B cell (primary cell): ENCODE data around the gene TRIM29.

Experiments used
- EZH2 ChIP-seq: IDR thresholded peaks from 2 replicates; pipeline ENCODE4 v1.6.1; 2012; ENCODE audit warnings: borderline replicate concordance, low read depth, mild to moderate bottlenecking, moderate library complexity, low read length; ENCODE audit not compliant: insufficient read depth, poor library complexity, severe bottlenecking
- TF ChIP-seq, protein P1 (sequence below): fragments of 200-600 bp; IDR thresholded peaks from one replicate; pipeline ENCODE4 v1.8.0; 2022; ENCODE audit warnings: antibody characterized with exemption, mild to moderate bottlenecking

DNA sequence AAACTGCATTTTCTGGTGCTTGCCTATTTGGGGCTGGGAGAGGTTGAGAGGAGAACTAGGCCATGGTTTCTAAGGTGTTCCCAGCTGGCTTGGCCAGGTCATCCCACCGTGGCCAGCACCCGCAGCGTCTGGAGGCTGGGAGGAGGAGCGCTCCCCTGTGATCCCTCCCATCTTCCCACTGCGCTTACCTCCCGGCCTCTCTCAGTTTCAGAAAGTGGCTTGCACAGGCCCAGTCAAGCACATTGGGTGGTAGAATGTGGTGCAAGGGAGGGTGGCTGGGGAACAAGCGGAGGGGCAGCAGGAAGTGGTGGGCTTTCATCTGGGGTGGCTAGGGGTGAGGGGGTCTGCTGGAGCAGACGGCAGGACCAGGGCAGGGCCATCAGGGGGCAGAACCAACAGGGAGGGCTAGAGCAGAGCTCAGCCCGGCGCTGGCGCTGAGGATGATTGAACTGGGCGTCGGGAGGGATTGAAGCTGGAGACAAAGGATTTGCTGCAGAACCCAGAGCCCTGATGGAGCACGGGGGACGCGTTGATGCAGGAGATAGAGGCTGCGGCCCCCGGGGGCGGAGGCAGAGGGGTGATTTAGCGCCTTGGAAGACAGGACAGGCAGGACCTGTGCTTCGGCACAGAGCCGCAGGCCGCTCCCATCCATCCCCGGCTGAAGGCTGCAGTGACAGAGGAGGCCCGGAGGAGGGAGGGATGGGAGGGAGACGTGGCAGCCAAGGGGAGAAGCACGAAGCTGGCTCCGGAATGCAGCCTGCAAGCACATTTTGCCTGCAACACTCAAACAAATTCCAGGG, 76.0 kb downstream of the TRIM29 start:
- TF ChIP-seq, protein P1, sequence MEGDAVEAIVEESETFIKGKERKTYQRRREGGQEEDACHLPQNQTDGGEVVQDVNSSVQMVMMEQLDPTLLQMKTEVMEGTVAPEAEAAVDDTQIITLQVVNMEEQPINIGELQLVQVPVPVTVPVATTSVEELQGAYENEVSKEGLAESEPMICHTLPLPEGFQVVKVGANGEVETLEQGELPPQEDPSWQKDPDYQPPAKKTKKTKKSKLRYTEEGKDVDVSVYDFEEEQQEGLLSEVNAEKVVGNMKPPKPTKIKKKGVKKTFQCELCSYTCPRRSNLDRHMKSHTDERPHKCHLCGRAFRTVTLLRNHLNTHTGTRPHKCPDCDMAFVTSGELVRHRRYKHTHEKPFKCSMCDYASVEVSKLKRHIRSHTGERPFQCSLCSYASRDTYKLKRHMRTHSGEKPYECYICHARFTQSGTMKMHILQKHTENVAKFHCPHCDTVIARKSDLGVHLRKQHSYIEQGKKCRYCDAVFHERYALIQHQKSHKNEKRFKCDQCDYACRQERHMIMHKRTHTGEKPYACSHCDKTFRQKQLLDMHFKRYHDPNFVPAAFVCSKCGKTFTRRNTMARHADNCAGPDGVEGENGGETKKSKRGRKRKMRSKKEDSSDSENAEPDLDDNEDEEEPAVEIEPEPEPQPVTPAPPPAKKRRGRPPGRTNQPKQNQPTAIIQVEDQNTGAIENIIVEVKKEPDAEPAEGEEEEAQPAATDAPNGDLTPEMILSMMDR: no peak
- TF ChIP-seq EZH2: no peak
